AG09319 (cell line): Measurements from ENCODE around the gene PIGU.

ENCODE experiments used
- DNase-seq: peaks from one replicate; pipeline ENCODE4 v3.0.0-alpha.2; 2010; ENCODE audit warnings: low read depth; ENCODE audit errors: extremely low read depth
- CTCF ChIP-seq: IDR thresholded peaks from 2 replicates; pipeline ENCODE4 v1.5.1; 2011; ENCODE audit warnings: low read depth, mild to moderate bottlenecking, inconsistent platforms, low read length, moderate library complexity

PIGU gene

GRCh38 chr20:34532320-34532719 lies 144.6 kb downstream of the PIGU start:
- TF ChIP-seq CTCF: no peak
- DNase-seq: no peak

- TF ChIP-seq CTCF: no peak
- DNase-seq: no peak
These were observed 145.2 kb downstream of the PIGU start for GRCh38 chr20:34531608-34532265.

GRCh38 chr20:34530342-34530741 lies 146.6 kb downstream of the PIGU start:
- no peak for TF ChIP-seq CTCF

GRCh38 chr20:34529742-34530141 lies 147.2 kb downstream of the PIGU start:
- TF ChIP-seq CTCF: no peak
- no peak for DNase-seq

More at GRCh38 chr20:34530342-34530741, 146.6 kb downstream of the PIGU start:
- no peak for DNase-seq

GRCh38 chr20:34528921-34529297 lies 148.0 kb downstream of the PIGU start:
- DNase-seq: no peak
- no peak for TF ChIP-seq CTCF

DNA sequence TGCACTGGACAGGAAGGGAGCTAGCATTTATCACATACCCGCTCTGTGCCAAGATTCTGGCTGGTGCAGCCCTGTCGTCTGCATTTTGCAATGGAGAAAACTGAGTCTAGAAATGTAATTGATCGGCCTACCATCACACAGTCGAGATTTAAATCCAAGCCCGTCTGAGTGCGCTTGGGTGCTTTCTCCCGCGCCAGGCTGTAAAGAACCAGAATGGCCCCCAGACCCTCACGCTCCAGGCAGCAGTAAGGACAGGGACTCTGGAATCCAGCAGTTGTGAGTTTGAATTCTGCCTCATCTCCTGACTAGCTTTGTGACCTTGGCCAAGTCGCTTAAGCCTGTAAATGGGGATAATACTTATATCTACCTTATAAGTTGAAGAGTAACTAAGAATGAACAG lies 149.9 kb downstream of the PIGU start:
- no peak for DNase-seq
- no peak for TF ChIP-seq CTCF

DNA sequence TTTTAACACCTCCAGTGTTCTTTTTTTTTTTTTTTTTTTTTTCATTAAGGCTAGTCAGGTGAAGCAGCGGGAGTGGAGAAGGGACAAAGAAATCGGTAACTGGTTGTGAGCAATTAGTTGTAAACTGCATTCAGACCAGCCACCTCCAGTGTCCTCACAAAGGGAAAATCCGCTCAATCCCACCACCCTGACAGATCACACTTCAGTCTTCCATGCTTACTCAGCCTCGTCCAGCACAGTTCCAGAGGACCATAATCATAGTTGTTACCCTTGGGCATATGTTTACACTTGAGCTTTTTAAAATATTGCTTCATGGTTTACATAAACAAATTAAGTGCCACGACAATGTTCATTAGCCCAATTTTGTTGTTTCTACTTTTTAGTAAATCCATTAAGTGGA lies 150.4 kb downstream of the PIGU start:
- DNase-seq: no peak
- no peak for TF ChIP-seq CTCF
